IgD-negative memory B cell (primary cell): Measurements from ENCODE around the gene OTOG. TPM values are rescaled to one million over a fixed set of nuclear protein-coding genes. Genes with fewer than 3 reads are reported as not detected.

ENCODE experiments used
- H3K27ac Mint-ChIP-seq, 3 donors: one replicate each; pipeline ENCODE4 v1.8.0; 2020 to 2022; ENCODE audit warnings: mild to moderate bottlenecking in 3 of 3, mixed read lengths in 3 of 3, moderate library complexity in 1 of 3
- H3K27me3 Mint-ChIP-seq: one replicate; pipeline ENCODE4 v1.8.0; 2021; ENCODE audit warnings: mixed read lengths
- H3K36me3 Mint-ChIP-seq: one replicate; pipeline ENCODE4 v1.8.0; 2020; ENCODE audit warnings: mild to moderate bottlenecking, mixed read lengths
- H3K4me1 Mint-ChIP-seq, 3 donors: one replicate each; pipeline ENCODE4 v1.8.0; 2020 to 2022; ENCODE audit warnings: mixed read lengths in 3 of 3, mild to moderate bottlenecking in 1 of 3
- H3K4me3 Mint-ChIP-seq, 4 donors: one replicate each; pipeline ENCODE4 v1.8.0; 2020 to 2022; ENCODE audit warnings: mild to moderate bottlenecking in 4 of 4, mixed read lengths in 4 of 4, moderate library complexity in 3 of 4
- H3K9me3 Mint-ChIP-seq, 3 donors: one replicate each; pipeline ENCODE4 v1.8.0; 2020 to 2021; ENCODE audit warnings: mixed read lengths in 3 of 3, mild to moderate bottlenecking in 1 of 3
- polyA plus RNA-seq: library from polyadenylated mRNA; unstranded; fragments of 300-500 nt; fragmentation: Illumina TruSeq; gene quantifications from one replicate; pipeline ENCODE4 v1.2.3, GENCODE V29; 2021

Gene OTOG
- polyA plus RNA-seq, 1 donor from 2014 or later, result not detected

DNA sequence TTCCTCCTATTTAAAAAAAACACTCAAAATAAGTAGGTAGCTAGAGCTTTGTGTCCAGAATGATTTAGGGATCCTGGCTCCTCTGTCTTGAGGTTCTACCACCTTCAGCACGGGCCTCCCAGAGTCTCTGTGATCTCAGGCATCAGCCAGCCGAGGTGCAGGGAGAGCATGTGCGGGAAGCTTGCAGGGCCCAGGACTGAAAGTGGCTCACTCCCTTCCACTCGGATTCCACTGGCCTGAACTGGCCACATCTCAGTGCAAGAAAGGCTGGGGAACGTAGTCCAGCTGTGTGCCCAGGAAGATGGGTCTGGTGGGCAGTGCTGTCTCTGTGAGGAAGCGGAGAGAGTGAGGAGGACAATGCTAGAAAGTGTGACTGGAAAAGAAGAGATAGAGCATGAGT is 104.0 kb downstream of the OTOG start:
- H3K4me3 Mint-ChIP-seq, result no peak overlapping the region
- H3K27ac Mint-ChIP-seq, result no peak overlapping the region
- H3K27me3 Mint-ChIP-seq, result peaks cover 30% of the 10 kb centered on the region
- peaks cover 2% of the 10 kb centered on the region for H3K36me3 Mint-ChIP-seq
- peaks cover 1 to 15% (median 10%) of the 10 kb centered on the region in 3 donors for H3K9me3 Mint-ChIP-seq
- no peaks in the 10 kb centered on the region for H3K4me1 Mint-ChIP-seq

DNA sequence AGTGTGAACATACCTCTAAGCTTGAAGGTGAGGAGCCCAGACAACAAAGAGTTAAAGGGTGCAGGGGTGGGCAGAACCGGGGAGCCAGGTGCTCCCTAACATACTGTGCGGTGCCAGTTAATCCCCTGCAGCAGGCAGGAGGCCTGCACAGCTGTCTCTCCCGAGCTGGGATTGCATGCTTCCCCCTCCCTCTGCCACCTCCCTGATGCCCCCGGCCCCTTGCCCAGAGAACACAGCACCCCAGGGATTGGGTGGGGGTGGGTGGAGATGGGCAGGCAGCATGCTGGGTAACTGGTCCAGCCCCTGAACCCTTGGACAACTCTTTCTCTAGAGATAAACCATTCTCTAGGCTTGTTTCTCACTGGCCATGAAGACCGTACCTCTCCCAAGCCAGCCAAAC is 104.6 kb downstream of the OTOG start:
- H3K4me3 Mint-ChIP-seq, result no peak overlapping the region
- no peaks in the 10 kb centered on the region for H3K4me1 Mint-ChIP-seq
- H3K27ac Mint-ChIP-seq, result no peak overlapping the region
- peaks cover 2% of the 10 kb centered on the region for H3K36me3 Mint-ChIP-seq
- H3K9me3 Mint-ChIP-seq, result peaks cover 1 to 15% (median 10%) of the 10 kb centered on the region in 3 donors
- peaks cover 30% of the 10 kb centered on the region for H3K27me3 Mint-ChIP-seq

GRCh38 chr11:17652556-17652955 is 105.5 kb downstream of the OTOG start:
- Mint-ChIP-seq H3K4me3 (no peak overlapping the region), H3K27me3 (peaks cover 27% of the 10 kb centered on the region), H3K27ac (no peak overlapping the region)

GRCh38 chr11:17653611-17654010 is 106.6 kb downstream of the OTOG start:
- no peak overlapping the region for H3K27ac Mint-ChIP-seq
- no peak overlapping the region for H3K4me3 Mint-ChIP-seq
- peaks cover 1 to 12% (median 10%) of the 10 kb centered on the region in 3 donors for H3K9me3 Mint-ChIP-seq
- H3K27me3 Mint-ChIP-seq, result peaks cover 26% of the 10 kb centered on the region
- no peaks in the 10 kb centered on the region for H3K36me3 Mint-ChIP-seq
- H3K4me1 Mint-ChIP-seq, result no peaks in the 10 kb centered on the region

More at GRCh38 chr11:17652556-17652955, 105.5 kb downstream of the OTOG start:
- Mint-ChIP-seq H3K9me3 (peaks cover 1 to 13% (median 10%) of the 10 kb centered on the region in 3 donors), H3K4me1 (no peaks in the 10 kb centered on the region), H3K36me3 (no peaks in the 10 kb centered on the region)

DNA sequence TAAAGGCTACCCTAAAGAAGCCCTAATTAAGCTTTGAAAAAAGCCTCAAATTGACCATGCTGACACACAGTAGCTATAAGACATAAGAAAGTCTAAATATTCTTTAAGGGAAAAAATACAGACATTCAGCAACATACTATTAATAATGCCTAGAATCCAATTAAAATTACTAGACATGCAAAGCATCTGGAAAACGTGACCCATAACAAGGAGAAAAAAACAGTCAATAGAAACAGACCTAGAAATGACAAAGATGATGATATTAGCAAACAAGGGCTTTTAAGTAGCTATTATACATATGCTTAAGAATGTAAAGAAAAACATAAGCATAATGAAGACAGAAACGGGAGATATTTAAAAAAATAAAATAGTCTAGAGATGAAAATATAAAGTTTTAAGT is 108.6 kb downstream of the OTOG start:
- Mint-ChIP-seq H3K36me3 (no peaks in the 10 kb centered on the region), H3K4me3 (no peak overlapping the region), H3K27me3 (peaks cover 17% of the 10 kb centered on the region), H3K9me3 (peaks cover 1 to 12% (median 10%) of the 10 kb centered on the region in 3 donors), H3K27ac (no peak overlapping the region), H3K4me1 (no peaks in the 10 kb centered on the region)

- Mint-ChIP-seq H3K4me1 (peaks cover 0 to 1% (median 0%) of the 10 kb centered on the region in 3 donors), H3K27ac (no peak overlapping the region), H3K36me3 (no peaks in the 10 kb centered on the region), H3K9me3 (peaks cover 1 to 12% (median 10%) of the 10 kb centered on the region in 3 donors), H3K4me3 (no peak overlapping the region), H3K27me3 (peaks cover 6% of the 10 kb centered on the region)
These were observed 111.2 kb downstream of the OTOG start for GRCh38 chr11:17658211-17658610.

GRCh38 chr11:17668166-17668565 is 121.1 kb downstream of the OTOG start:
- Mint-ChIP-seq H3K36me3 (no peaks in the 10 kb centered on the region), H3K9me3 (peaks cover 0 to 12% (median 3%) of the 10 kb centered on the region in 3 donors), H3K4me1 (peaks cover 0 to 1% (median 0%) of the 10 kb centered on the region in 3 donors), H3K4me3 (no peak overlapping the region), H3K27ac (no peak overlapping the region), H3K27me3 (peaks cover 6% of the 10 kb centered on the region)

DNA sequence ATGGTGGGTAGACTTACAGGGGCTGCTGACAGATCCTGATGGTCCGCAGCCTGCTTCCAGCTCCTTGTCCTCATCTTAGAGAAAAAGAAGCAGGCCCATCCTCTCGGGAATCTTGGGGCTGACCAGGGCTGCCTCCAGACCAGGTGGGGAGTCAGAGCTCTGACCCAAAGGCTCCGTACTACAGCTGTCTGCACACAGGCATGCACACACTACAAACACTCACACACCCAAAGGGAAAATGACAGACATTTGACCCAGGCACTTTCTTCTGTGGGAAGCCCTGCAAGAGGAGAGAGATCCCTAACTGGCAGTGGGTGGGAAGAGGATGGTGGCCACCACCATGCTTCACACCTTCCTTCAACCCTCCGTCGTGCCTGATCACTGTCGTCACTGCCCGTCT is 125.4 kb downstream of the OTOG start:
- Mint-ChIP-seq H3K4me3 (no peak overlapping the region), H3K27me3 (peaks cover 18% of the 10 kb centered on the region), H3K36me3 (peaks cover 2% of the 10 kb centered on the region), H3K4me1 (peaks cover 0 to 1% (median 0%) of the 10 kb centered on the region in 3 donors), H3K9me3 (peaks cover 9 to 26% (median 12%) of the 10 kb centered on the region in 3 donors), H3K27ac (no peak overlapping the region)

DNA sequence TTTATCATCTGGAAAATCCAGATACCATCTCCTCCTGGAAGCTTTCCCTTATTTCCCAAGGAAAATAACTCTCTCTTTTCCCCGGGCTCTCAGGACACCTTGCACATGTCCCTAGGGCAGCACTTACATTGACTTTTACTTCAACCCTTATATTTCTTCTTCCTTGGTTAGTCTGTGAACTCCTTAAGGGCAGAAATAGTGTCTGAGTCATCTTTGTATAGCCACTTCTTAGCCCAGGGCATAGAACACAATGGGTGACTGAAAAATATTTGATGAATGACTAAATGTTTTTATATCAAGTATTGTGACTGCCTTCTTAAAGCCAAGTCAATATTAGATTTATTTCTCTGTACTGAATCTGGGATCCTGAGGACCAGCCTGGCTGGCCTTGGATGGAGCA is 126.9 kb downstream of the OTOG start:
- peaks cover 0 to 1% (median 0%) of the 10 kb centered on the region in 3 donors for H3K4me1 Mint-ChIP-seq
- H3K36me3 Mint-ChIP-seq, result peaks cover 2% of the 10 kb centered on the region
- H3K27ac Mint-ChIP-seq, result no peak overlapping the region
- no peak overlapping the region for H3K4me3 Mint-ChIP-seq
- H3K9me3 Mint-ChIP-seq, result peaks cover 9 to 26% (median 11%) of the 10 kb centered on the region in 3 donors
- H3K27me3 Mint-ChIP-seq, result peaks cover 18% of the 10 kb centered on the region

- Mint-ChIP-seq H3K36me3 (no peaks in the 10 kb centered on the region), H3K4me1 (no peaks in the 10 kb centered on the region), H3K27ac (no peak overlapping the region), H3K4me3 (no peak overlapping the region), H3K27me3 (peaks cover 7% of the 10 kb centered on the region), H3K9me3 (no peaks in the 10 kb centered on the region)
These were observed 135.8 kb downstream of the OTOG start for GRCh38 chr11:17682848-17683247.

- H3K27me3 Mint-ChIP-seq, result peaks cover 6% of the 10 kb centered on the region
- no peak overlapping the region for H3K4me3 Mint-ChIP-seq
- no peak overlapping the region for H3K27ac Mint-ChIP-seq
- no peaks in the 10 kb centered on the region for H3K4me1 Mint-ChIP-seq
- H3K36me3 Mint-ChIP-seq, result no peaks in the 10 kb centered on the region
- H3K9me3 Mint-ChIP-seq, result no peaks in the 10 kb centered on the region
These were observed 136.5 kb downstream of the OTOG start for GRCh38 chr11:17683377-17684161.

DNA sequence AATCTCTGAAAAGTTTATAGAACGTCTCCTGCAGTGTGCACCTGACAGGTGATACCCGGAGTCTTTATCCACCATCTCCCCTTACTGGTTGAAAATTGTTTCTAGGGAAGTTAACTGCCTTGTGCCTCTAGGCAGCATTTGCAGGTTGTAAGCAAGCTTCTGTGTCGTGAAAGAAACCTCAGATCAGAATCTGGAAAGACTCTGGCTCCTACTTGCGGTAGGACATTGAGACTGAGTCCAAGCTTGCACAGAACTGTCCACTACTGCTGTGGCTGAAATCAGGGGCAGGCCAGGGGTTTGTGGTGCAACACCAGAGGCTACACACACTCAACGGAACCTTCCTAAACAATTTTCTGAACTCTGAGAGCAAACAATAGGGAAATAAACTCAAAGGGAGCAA is 137.5 kb downstream of the OTOG start:
- no peaks in the 10 kb centered on the region for H3K4me1 Mint-ChIP-seq
- H3K4me3 Mint-ChIP-seq, result no peak overlapping the region
- no peaks in the 10 kb centered on the region for H3K36me3 Mint-ChIP-seq
- no peak overlapping the region for H3K27ac Mint-ChIP-seq
- H3K9me3 Mint-ChIP-seq, result no peaks in the 10 kb centered on the region
- H3K27me3 Mint-ChIP-seq, result peaks cover 5% of the 10 kb centered on the region

DNA sequence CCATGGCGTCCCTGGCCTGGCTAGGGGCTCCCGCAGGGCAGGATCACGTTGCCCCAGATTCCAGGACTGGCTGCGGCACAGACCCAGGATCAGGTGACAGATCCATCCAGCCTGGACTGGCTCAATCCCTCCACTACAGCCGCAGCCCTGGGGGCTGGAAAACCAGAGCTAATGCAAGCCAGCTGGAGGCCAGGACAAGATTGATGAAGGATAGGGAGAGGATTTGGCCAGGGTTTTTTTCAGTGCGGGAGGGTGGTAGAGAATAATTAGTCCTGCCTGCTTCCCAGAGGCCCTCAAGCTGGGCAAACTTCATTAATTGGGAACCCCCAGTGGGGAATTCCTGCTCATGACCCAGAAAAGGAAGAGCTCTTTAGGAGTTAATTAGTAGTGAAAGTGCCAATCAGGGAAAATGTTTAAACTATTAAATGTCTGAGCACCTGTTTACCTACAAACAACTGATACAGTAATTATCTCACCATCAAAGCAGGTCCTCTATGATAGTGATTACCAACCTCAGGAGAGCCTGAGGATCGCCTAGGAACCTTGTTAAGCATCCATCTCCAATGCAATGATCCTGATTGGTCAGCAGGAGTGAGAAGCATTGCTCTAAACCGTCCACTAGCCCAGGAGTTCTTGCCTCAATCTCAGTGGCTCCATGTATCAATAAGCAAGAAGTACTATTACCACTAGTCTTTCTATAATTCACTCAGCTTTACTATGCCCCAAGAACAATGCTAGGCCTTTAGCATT is 139.3 kb downstream of the OTOG start:
- Mint-ChIP-seq H3K9me3 (no peaks in the 10 kb centered on the region), H3K4me1 (no peaks in the 10 kb centered on the region), H3K27me3 (peaks cover 2% of the 10 kb centered on the region), H3K27ac (no peak overlapping the region), H3K4me3 (no peak overlapping the region), H3K36me3 (no peaks in the 10 kb centered on the region)

DNA sequence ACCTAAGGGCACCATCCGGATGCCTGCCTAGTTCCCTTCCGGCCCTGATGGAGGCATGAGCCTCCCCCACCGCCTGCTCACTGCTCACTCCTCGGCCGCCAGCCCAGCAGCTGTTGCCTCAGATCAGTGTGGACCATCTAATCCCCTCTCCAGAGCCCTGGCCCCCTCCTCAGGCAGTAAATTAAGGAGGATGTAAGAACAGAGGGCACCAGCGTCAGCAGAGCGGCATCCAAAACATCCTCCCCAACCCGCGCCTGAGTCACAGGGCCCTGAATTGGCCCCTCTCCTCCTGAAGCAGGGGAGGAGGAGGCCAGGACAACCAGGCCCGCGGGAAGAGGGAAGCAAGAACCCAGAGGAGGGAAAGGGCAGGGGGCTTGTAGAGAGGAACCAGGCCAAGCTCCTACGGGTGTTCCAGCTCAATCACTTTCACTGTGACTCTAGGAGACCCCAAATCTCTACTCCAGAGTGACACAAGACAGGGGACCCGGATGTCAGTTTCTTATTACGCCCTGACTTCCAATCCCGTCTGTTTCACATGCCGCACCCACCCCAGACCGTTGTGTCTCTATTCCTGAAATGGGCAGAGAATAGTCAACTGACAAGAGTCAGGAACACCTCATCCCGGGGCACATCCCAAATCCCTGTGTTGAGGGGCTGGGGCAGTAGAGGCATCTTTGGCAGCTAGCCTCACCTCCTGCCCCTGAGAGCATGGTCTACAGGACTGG is 141.0 kb downstream of the OTOG start:
- H3K36me3 Mint-ChIP-seq, result no peaks in the 10 kb centered on the region
- H3K9me3 Mint-ChIP-seq, result no peaks in the 10 kb centered on the region
- no peak overlapping the region for H3K27ac Mint-ChIP-seq
- H3K27me3 Mint-ChIP-seq, result peaks cover 6% of the 10 kb centered on the region
- no peaks in the 10 kb centered on the region for H3K4me1 Mint-ChIP-seq
- H3K4me3 Mint-ChIP-seq, result no peak overlapping the region

- peaks cover 21% of the 10 kb centered on the region for H3K27me3 Mint-ChIP-seq
- no peak overlapping the region for H3K4me3 Mint-ChIP-seq
- no peaks in the 10 kb centered on the region for H3K9me3 Mint-ChIP-seq
- H3K4me1 Mint-ChIP-seq, result peaks cover 0 to 2% (median 0%) of the 10 kb centered on the region in 3 donors
- H3K27ac Mint-ChIP-seq, result no peak overlapping the region
- no peaks in the 10 kb centered on the region for H3K36me3 Mint-ChIP-seq
These were observed 144.5 kb downstream of the OTOG start for GRCh38 chr11:17691550-17691949.
